ENCODE measurements around the gene KPNA5.
"Not testable (repeated sequence)": the region's sequence is repeated elsewhere in the genome, so short reads cannot be mapped to it uniquely, and the experiment has no call there.

KPNA5 gene

GRCh38 chr6:116651916-116652315 lies 29.1 kb upstream of the KPNA5 start:
- no peak overlapping the region for H3K4me3 ChIP-seq (ENCODE audit: low read depth in 1 of 2, low read length in 1 of 2)
- H3K4me1 ChIP-seq (ENCODE audit: control insufficient read depth in 1 of 2, insufficient read depth in 1 of 2, low read depth in 1 of 2, low read length in 1 of 2) = peaks cover 18 to 26% of the 10 kb centered on the region in 2 experiments
- no peaks in the 10 kb centered on the region for H3K27me3 ChIP-seq
- H3K27ac ChIP-seq = peak overlapping the region; percentile 64
- no peak for TF ChIP-seq CTCF (IDR thresholded peaks at IDR 0.05)
- H3K9me3 ChIP-seq = no peaks in the 10 kb centered on the region
- peaks cover 16% of the 10 kb centered on the region for H3K36me3 ChIP-seq

- Histone ChIP-seq H3K4me3 (ENCODE audit: low read depth in 1 of 2, low read length in 1 of 2) (no peak overlapping the region), H3K9me3 (no peaks in the 10 kb centered on the region), H3K36me3 (peaks cover 26% of the 10 kb centered on the region), H3K4me1 (ENCODE audit: control insufficient read depth in 1 of 2, insufficient read depth in 1 of 2, low read depth in 1 of 2, low read length in 1 of 2) (peaks cover 12 to 21% of the 10 kb centered on the region in 2 experiments), H3K27ac (no peak overlapping the region), H3K27me3 (no peaks in the 10 kb centered on the region)
- no peak for TF ChIP-seq CTCF (IDR thresholded peaks at IDR 0.05)
Measured at GRCh38 chr6:116661594-116661993, 19.4 kb upstream of the KPNA5 start.

- no peaks in the 10 kb centered on the region for H3K9me3 ChIP-seq
- TF ChIP-seq CTCF (IDR thresholded peaks at IDR 0.05) = no peak
- no peak overlapping the region for H3K4me3 ChIP-seq (ENCODE audit: low read depth in 1 of 2, low read length in 1 of 2)
- peaks cover 24% of the 10 kb centered on the region for H3K36me3 ChIP-seq
- peaks cover 18 to 27% of the 10 kb centered on the region in 2 experiments for H3K4me1 ChIP-seq (ENCODE audit: control insufficient read depth in 1 of 2, insufficient read depth in 1 of 2, low read depth in 1 of 2, low read length in 1 of 2)
- no peaks in the 10 kb centered on the region for H3K27me3 ChIP-seq
- no peak overlapping the region for H3K27ac ChIP-seq
Measured at GRCh38 chr6:116662202-116662601, 18.8 kb upstream of the KPNA5 start.

- TF ChIP-seq CTCF (IDR thresholded peaks at IDR 0.05) = no peak
- peaks cover 29 to 38% of the 10 kb centered on the region in 2 experiments for H3K4me1 ChIP-seq (ENCODE audit: control insufficient read depth in 1 of 2, insufficient read depth in 1 of 2, low read depth in 1 of 2, low read length in 1 of 2)
- no peaks in the 10 kb centered on the region for H3K9me3 ChIP-seq
- no peak overlapping the region for H3K27ac ChIP-seq
- no peaks in the 10 kb centered on the region for H3K27me3 ChIP-seq
- H3K4me3 ChIP-seq (ENCODE audit: low read depth in 1 of 2, low read length in 1 of 2) = no peak overlapping the region
- H3K36me3 ChIP-seq = peaks cover 17% of the 10 kb centered on the region
Measured at GRCh38 chr6:116663308-116663707, 17.7 kb upstream of the KPNA5 start.

- not testable (repeated sequence) for H3K36me3 ChIP-seq; H3K27me3 ChIP-seq; H3K27ac ChIP-seq; H3K9me3 ChIP-seq; H3K4me3 ChIP-seq (ENCODE audit: low read depth in 1 of 2, low read length in 1 of 2)
- H3K4me1 ChIP-seq (ENCODE audit: control insufficient read depth in 1 of 2, insufficient read depth in 1 of 2, low read depth in 1 of 2, low read length in 1 of 2) = peaks cover 33 to 39% of the 10 kb centered on the region in 2 experiments
Measured at GRCh38 chr6:116664169-116664568, 16.8 kb upstream of the KPNA5 start.

- Histone ChIP-seq H3K4me3 (ENCODE audit: low read depth in 1 of 2, low read length in 1 of 2) (no peak overlapping the region), H3K9me3 (no peaks in the 10 kb centered on the region)
- no peak for TF ChIP-seq CTCF (IDR thresholded peaks at IDR 0.05)
Measured at GRCh38 chr6:116665464-116665863, 15.5 kb upstream of the KPNA5 start.

More at GRCh38 chr6:116665464-116665863, 15.5 kb upstream of the KPNA5 start:
- Histone ChIP-seq H3K4me1 (ENCODE audit: control insufficient read depth in 1 of 2, insufficient read depth in 1 of 2, low read depth in 1 of 2, low read length in 1 of 2) (peaks cover 33 to 39% of the 10 kb centered on the region in 2 experiments), H3K36me3 (no peaks in the 10 kb centered on the region), H3K27ac (no peak overlapping the region), H3K27me3 (no peaks in the 10 kb centered on the region)
